ENCODE data around the gene SEC16A. TPM values are rescaled to one million over a fixed set of nuclear protein-coding genes. Genes with fewer than 3 reads are reported as not detected.

The SEC16A gene
- total and polyA plus RNA-seq, 2 donors (not counting 3 experiments of a cell fraction or from before 2014, with no cell fraction given): 34.5 to 80.6 TPM

DNA sequence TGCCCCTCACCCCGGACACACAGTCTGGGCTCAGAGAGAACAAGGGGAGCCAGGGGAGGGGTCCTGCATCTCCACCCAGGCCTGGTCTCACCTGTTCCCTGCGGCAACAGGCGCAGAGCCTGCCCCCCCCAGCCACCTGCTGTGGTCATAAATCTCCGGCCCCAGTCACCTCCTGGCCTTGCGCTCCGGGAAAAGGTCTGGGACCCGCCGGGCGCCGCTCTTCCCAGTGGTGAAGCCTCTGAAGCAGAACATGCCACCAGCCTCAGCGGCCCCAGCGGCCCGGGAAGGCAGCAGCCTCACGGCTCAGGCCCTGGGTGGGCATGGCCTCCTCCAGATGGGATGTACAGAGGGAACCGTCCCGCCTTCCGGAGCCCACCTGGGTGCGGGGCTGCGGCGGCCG lies 42.4 kb upstream of the SEC16A start:
- H3K79me2 ChIP-seq (ENCODE audit: control insufficient read depth, insufficient read depth, low read length): peaks cover 85% of the 10 kb centered on the region
- no peaks in the 10 kb centered on the region for H4K20me1 ChIP-seq (replicated peaks; ENCODE audit: control insufficient read depth, extremely low read depth, insufficient read depth, low read length)
- peaks cover 18% of the 10 kb centered on the region for H3K4me1 ChIP-seq (ENCODE audit: control insufficient read depth, extremely low read depth, insufficient read depth, low read length)
- H3K4me3 ChIP-seq (replicated peaks in 1 of 3; ENCODE audit: insufficient read depth in 1 of 3, low read depth in 1 of 3, low read length in 3 of 3): no peak overlapping the region
- H3K27ac ChIP-seq (ENCODE audit: insufficient read depth, low read depth, low read length): no peak overlapping the region
- H3K9me3 ChIP-seq (replicated peaks; ENCODE audit: control insufficient read depth, insufficient read depth, low read length): no peaks in the 10 kb centered on the region
- no TSS peak for BruUV-seq (replicated peaks)
- H3K9me1 ChIP-seq (replicated peaks; ENCODE audit: control insufficient read depth, extremely low read depth, insufficient read depth, low read length): no peaks in the 10 kb centered on the region
- intact Hi-C loops (cut with micrococcal nuclease) (no loop called here), dilution Hi-C loops (cut with MboI; ENCODE audit: extremely low pct_ligation_motif_present, low sequenced_read_pairs) (no loop called here)
- no peak overlapping the region for H3K4me2 ChIP-seq (ENCODE audit: insufficient read depth, low read length)
- peaks cover 11 to 39% of the 10 kb centered on the region in 2 experiments for H3K36me3 ChIP-seq (ENCODE audit: control insufficient read depth in 2 of 2, extremely low read depth in 1 of 2, insufficient read depth in 2 of 2, low read length in 2 of 2)
- POLR2A ChIA-PET: no interaction called here
- DNase-seq (ENCODE audit: low read depth, low spot score) (no peak), FAIRE-seq (no peak)
- no peak overlapping the region for H3K9ac ChIP-seq (replicated peaks; ENCODE audit: extremely low read depth, insufficient read depth, low read length)
- CTCF ChIA-PET: no interaction called here
- TF ChIP-seq JUN (IDR thresholded peaks at IDR 0.05; ENCODE audit: borderline replicate concordance, insufficient read depth, insufficient read length, low read depth) (no peak), POLR2A (IDR thresholded peaks at IDR 0.05; ENCODE audit: low read depth, low read length) (no peak), GATA2 (IDR thresholded peaks at IDR 0.05; ENCODE audit: insufficient read depth, insufficient read length, low read depth, low read length) (no peak), MAX (IDR thresholded peaks at IDR 0.05; ENCODE audit: insufficient read depth, insufficient read length) (no peak), FOS (IDR thresholded peaks at IDR 0.05; ENCODE audit: borderline replicate concordance, insufficient read depth, low read length) (no peak), MYC (IDR thresholded peaks at IDR 0.05; ENCODE audit: low read depth, low read length) (no peak), EZH2 (IDR thresholded peaks at IDR 0.05; ENCODE audit: borderline replicate concordance, low read depth, low read length, severe bottlenecking) (no peak), POLR2AphosphoS5 (IDR thresholded peaks at IDR 0.05; ENCODE audit: insufficient read depth, low read depth, low read length) (no peak)
- TF ChIP-seq, protein P1, sequence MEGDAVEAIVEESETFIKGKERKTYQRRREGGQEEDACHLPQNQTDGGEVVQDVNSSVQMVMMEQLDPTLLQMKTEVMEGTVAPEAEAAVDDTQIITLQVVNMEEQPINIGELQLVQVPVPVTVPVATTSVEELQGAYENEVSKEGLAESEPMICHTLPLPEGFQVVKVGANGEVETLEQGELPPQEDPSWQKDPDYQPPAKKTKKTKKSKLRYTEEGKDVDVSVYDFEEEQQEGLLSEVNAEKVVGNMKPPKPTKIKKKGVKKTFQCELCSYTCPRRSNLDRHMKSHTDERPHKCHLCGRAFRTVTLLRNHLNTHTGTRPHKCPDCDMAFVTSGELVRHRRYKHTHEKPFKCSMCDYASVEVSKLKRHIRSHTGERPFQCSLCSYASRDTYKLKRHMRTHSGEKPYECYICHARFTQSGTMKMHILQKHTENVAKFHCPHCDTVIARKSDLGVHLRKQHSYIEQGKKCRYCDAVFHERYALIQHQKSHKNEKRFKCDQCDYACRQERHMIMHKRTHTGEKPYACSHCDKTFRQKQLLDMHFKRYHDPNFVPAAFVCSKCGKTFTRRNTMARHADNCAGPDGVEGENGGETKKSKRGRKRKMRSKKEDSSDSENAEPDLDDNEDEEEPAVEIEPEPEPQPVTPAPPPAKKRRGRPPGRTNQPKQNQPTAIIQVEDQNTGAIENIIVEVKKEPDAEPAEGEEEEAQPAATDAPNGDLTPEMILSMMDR (IDR thresholded peaks at IDR 0.05; ENCODE audit: extremely low read depth in 1 of 2, insufficient read depth in 1 of 2, low read depth in 1 of 2, low read length in 2 of 2): no peak
- H2AFZ ChIP-seq (ENCODE audit: low read depth, low read length): no peak overlapping the region
- H3K27me3 ChIP-seq (ENCODE audit: control insufficient read depth in 2 of 2, insufficient read depth in 2 of 2, low read length in 2 of 2): no peaks in the 10 kb centered on the region

All from endothelial cell of umbilical vein (primary cell).